PC-9 (cell line): Measurements from ENCODE around the gene TPRG1. TPM values are rescaled to one million over a fixed set of nuclear protein-coding genes. Genes with fewer than 3 reads are reported as not detected.

ENCODE experiments used
- BruUV-seq: library from RNA; stranded (reverse); fragments of 400-500 nt; replicated peaks from 2 replicates; lab custom pipeline; 2021; lab: Mats Ljungman, UMichigan
- CTCF ChIA-PET: fragments of 300-600 bp; sonication (Branson Sonifier 250); formaldehyde crosslinking; loops from one replicate; lab custom pipeline; 2022; ENCODE audit warnings: antibody characterized with exemption; lab: Charles Lee
- POLR2A ChIA-PET: fragments of 300-600 bp; sonication (Branson Sonifier 250); formaldehyde crosslinking; loops from one replicate; lab custom pipeline; 2022; ENCODE audit warnings: antibody characterized with exemption; ENCODE audit not compliant: unreplicated experiment; lab: Charles Lee
- DNase-seq, 2 experiments: peaks; one replicate each; pipeline versions ENCODE4 v3.0.0 to v3.0.0-alpha.2; 2015 to 2022; ENCODE audit warnings: mixed read lengths in 1 of 2
- H2AFZ ChIP-seq: fragments of 200-600 bp; sonication (generic); 2 replicates; pipeline ENCODE4 v1.8.1; 2017; ENCODE audit warnings: antibody characterized with exemption
- H3F3A ChIP-seq: fragments of 200-600 bp; sonication (generic); 2 replicates; pipeline ENCODE4 v1.8.1; 2017; ENCODE audit warnings: antibody characterized with exemption, mild to moderate bottlenecking, low read depth; ENCODE audit not compliant: insufficient read depth
- H3K27ac ChIP-seq: fragments of 200-600 bp; sonication (generic); 2 replicates; pipeline ENCODE4 v1.6.1; 2016; ENCODE audit warnings: mixed run types
- H3K27me3 ChIP-seq: fragments of 200-600 bp; sonication (generic); 2 replicates; pipeline ENCODE4 v1.6.1; 2016; ENCODE audit warnings: low read depth, mixed run types; ENCODE audit not compliant: insufficient read depth
- H3K36me3 ChIP-seq: fragments of 200-600 bp; sonication (generic); 2 replicates; pipeline ENCODE4 v1.6.1; 2016; ENCODE audit warnings: low read depth, mixed run types
- H3K4me1 ChIP-seq: fragments of 200-600 bp; sonication (generic); replicated peaks from 2 replicates; pipeline ENCODE4 v1.6.1; 2016; ENCODE audit warnings: mixed run types; ENCODE audit not compliant: insufficient read depth
- H3K4me2 ChIP-seq: fragments of 200-600 bp; sonication (generic); 2 replicates; pipeline ENCODE4 v1.6.1; 2017; ENCODE audit warnings: mixed run types
- H3K4me3 ChIP-seq: fragments of 200-600 bp; sonication (generic); 2 replicates; pipeline ENCODE4 v1.6.1; 2016; ENCODE audit warnings: mixed run types
- H3K79me2 ChIP-seq: fragments of 200-600 bp; sonication (generic); 2 replicates; pipeline ENCODE4 v1.6.1; 2017; ENCODE audit warnings: low read depth, mixed run types
- H3K9me2 ChIP-seq: fragments of 200-600 bp; sonication (generic); 2 replicates; pipeline ENCODE4 v1.8.1; 2017; ENCODE audit warnings: mild to moderate bottlenecking; ENCODE audit not compliant: insufficient read depth
- H3K9me3 ChIP-seq: fragments of 200-600 bp; sonication (generic); 2 replicates; pipeline ENCODE4 v1.8.1; 2016; ENCODE audit warnings: low read depth; ENCODE audit not compliant: insufficient read depth
- H4K20me1 ChIP-seq: fragments of 200-600 bp; sonication (generic); 2 replicates; pipeline ENCODE4 v1.8.1; 2017; ENCODE audit not compliant: insufficient read depth
- CTCF ChIP-seq: fragments of 200-600 bp; sonication (generic); conservative IDR thresholded peaks from 2 replicates; pipeline ENCODE4 v1.6.1; 2017; ENCODE audit warnings: mixed run types, antibody characterized with exemption, mild to moderate bottlenecking, moderate library complexity
- EZH2 ChIP-seq: fragments of 200-600 bp; sonication (generic); IDR thresholded peaks from 2 replicates; pipeline ENCODE4 v1.8.0; 2017; ENCODE audit warnings: antibody characterized with exemption, low read depth
- intact Hi-C: fragments of 100-400 bp; cut with micrococcal nuclease; formaldehyde crosslinking; loops from one replicate; pipeline ENCODE4 v1.10.0; 2022; ENCODE audit not compliant: unreplicated experiment
- total RNA-seq: library from RNA; stranded (reverse); gene quantifications from 2 replicates; pipeline ENCODE4 v1.2.3, GENCODE V29; 2021

The TPRG1 gene
- total RNA-seq, 1 experiment from 2014 or later = 1.9 TPM

- no peak for DNase-seq
- POLR2A ChIA-PET = no interaction called here
- Histone ChIP-seq H3K4me3 (no peak overlapping the region), H4K20me1 (no peaks in the 10 kb centered on the region), H3K4me2 (no peak overlapping the region), H3K27me3 (no peaks in the 10 kb centered on the region), H3K4me1 (peaks cover 14% of the 10 kb centered on the region), H3K9me2 (no peaks in the 10 kb centered on the region; the same call in 1 of the 2 replicates), H2AFZ (no peak overlapping the region), H3K36me3 (no peaks in the 10 kb centered on the region), H3K27ac (no peak overlapping the region), H3F3A (peaks cover 10% of the 10 kb centered on the region; the same call in 1 of the 2 replicates), H3K9me3 (0 out of 2 replicates have a peak, but pooled peaks cover 7% of the 10 kb centered on the region), H3K79me2 (no peaks in the 10 kb centered on the region)
- no TSS peak for BruUV-seq
- CTCF ChIA-PET = no interaction called here
- intact Hi-C loops = no loop called here
- TF ChIP-seq EZH2 (no peak), CTCF (no peak)
Measured at GRCh38 chr3:189133768-189134167, 38.0 kb upstream of the TPRG1 start.

- BruUV-seq = no TSS peak
- H3K79me2 ChIP-seq = no peaks in the 10 kb centered on the region
- no peak for TF ChIP-seq EZH2
- no peak for TF ChIP-seq CTCF
- H4K20me1 ChIP-seq = no peaks in the 10 kb centered on the region
- H3K4me1 ChIP-seq = peaks cover 6% of the 10 kb centered on the region
- H3K4me2 ChIP-seq = no peak overlapping the region
- no peak overlapping the region for H3K27ac ChIP-seq
- DNase-seq = no peak
- H3K4me3 ChIP-seq = no peak overlapping the region
- POLR2A ChIA-PET = no interaction called here
- no peak overlapping the region for H2AFZ ChIP-seq
- CTCF ChIA-PET = no interaction called here
- H3K36me3 ChIP-seq = no peaks in the 10 kb centered on the region
- peaks cover 5% of the 10 kb centered on the region; the same call in 1 of the 2 replicates for H3F3A ChIP-seq
- 0 out of 2 replicates have a peak, but pooled peaks cover 6% of the 10 kb centered on the region for H3K9me3 ChIP-seq
- H3K27me3 ChIP-seq = no peaks in the 10 kb centered on the region
- intact Hi-C loops = no loop called here
- no peaks in the 10 kb centered on the region for H3K9me2 ChIP-seq
Measured at GRCh38 chr3:189137416-189137815, 34.4 kb upstream of the TPRG1 start.

- Histone ChIP-seq H4K20me1 (no peaks in the 10 kb centered on the region), H3F3A (no peaks in the 10 kb centered on the region), H3K27ac (no peak overlapping the region), H3K9me2 (no peaks in the 10 kb centered on the region), H3K4me3 (no peak overlapping the region), H3K4me1 (no peaks in the 10 kb centered on the region), H3K9me3 (no peaks in the 10 kb centered on the region), H3K36me3 (no peaks in the 10 kb centered on the region), H3K4me2 (no peak overlapping the region), H3K79me2 (no peaks in the 10 kb centered on the region), H3K27me3 (no peaks in the 10 kb centered on the region), H2AFZ (no peak overlapping the region)
- no peak for DNase-seq
- intact Hi-C loops = no loop called here
- no TSS peak for BruUV-seq
- no peak for TF ChIP-seq CTCF
- no peak for TF ChIP-seq EZH2
- CTCF ChIA-PET = interaction anchor here (0.7 kb wide), 1 partner anchor 9 kb away, joined by 6 read pairs; no protein-coding TSS in a partner anchor
- POLR2A ChIA-PET = interaction anchor here (0.6 kb wide), 1 partner anchor 1406 kb away, joined by 3 read pairs; no protein-coding TSS in a partner anchor
Measured at GRCh38 chr3:189138901-189139610, 32.7 kb upstream of the TPRG1 start.
